HG02763 (cell line): ENCODE data around the gene CDC42EP3.

Experiments used
- ATAC-seq: cut with Tn5 transposase; IDR thresholded peaks from one replicate; pipeline ENCODE4 v1.9.1; 2021; ENCODE audit warnings: mild to moderate bottlenecking, moderate library complexity; ENCODE audit not compliant: unreplicated experiment

Gene CDC42EP3

GRCh38 chr2:37619959-37620300 is 51.5 kb downstream of the CDC42EP3 start:
- no peak for ATAC-seq

GRCh38 chr2:37619230-37619958 is 52.0 kb downstream of the CDC42EP3 start:
- no peak for ATAC-seq

GRCh38 chr2:37618326-37618725 is 53.1 kb downstream of the CDC42EP3 start:
- ATAC-seq: no peak

GRCh38 chr2:37617119-37617892 is 54.1 kb downstream of the CDC42EP3 start:
- ATAC-seq: no peak

GRCh38 chr2:37616677-37617005 is 54.8 kb downstream of the CDC42EP3 start:
- no peak for ATAC-seq

GRCh38 chr2:37615804-37616676 is 55.4 kb downstream of the CDC42EP3 start:
- ATAC-seq: peak; percentile 47

GRCh38 chr2:37614061-37614738 is 57.2 kb downstream of the CDC42EP3 start:
- no peak for ATAC-seq

- no peak for ATAC-seq
These were observed 59.1 kb downstream of the CDC42EP3 start for GRCh38 chr2:37612382-37612781.

- no peak for ATAC-seq
These were observed 60.7 kb downstream of the CDC42EP3 start for GRCh38 chr2:37610638-37611289.

GRCh38 chr2:37609782-37610181 is 61.7 kb downstream of the CDC42EP3 start:
- no peak for ATAC-seq

- ATAC-seq: no peak
These were observed 66.7 kb downstream of the CDC42EP3 start for GRCh38 chr2:37604716-37605115.

GRCh38 chr2:37602702-37603101 is 68.7 kb downstream of the CDC42EP3 start:
- no peak for ATAC-seq

- ATAC-seq: no peak
These were observed 69.4 kb downstream of the CDC42EP3 start for GRCh38 chr2:37602040-37602439.

GRCh38 chr2:37601569-37601968 is 69.9 kb downstream of the CDC42EP3 start:
- no peak for ATAC-seq

GRCh38 chr2:37600735-37601134 is 70.7 kb downstream of the CDC42EP3 start:
- ATAC-seq: no peak

- no peak for ATAC-seq
These were observed 71.5 kb downstream of the CDC42EP3 start for GRCh38 chr2:37599688-37600525.

- ATAC-seq: no peak
These were observed 77.7 kb downstream of the CDC42EP3 start for GRCh38 chr2:37593694-37594093.

- no peak for ATAC-seq
These were observed 78.4 kb downstream of the CDC42EP3 start for GRCh38 chr2:37593024-37593423.
